Ureter (tissue), 1 donor: ENCODE results near the gene GORASP1. TPM values are rescaled to one million over a fixed set of nuclear protein-coding genes. Genes with fewer than 3 reads are reported as not detected.

Source experiments
- DNase-seq: peaks from one replicate; pipeline ENCODE4 v3.0.0-alpha.2; 2020; ENCODE audit warnings: low spot score
- total RNA-seq: library from RNA; stranded (reverse); gene quantifications from one replicate; pipeline ENCODE4 v1.2.4, GENCODE V29; 2023
- donor health status: DM: yes; HTN: yes; CAD: no.

The GORASP1 gene
- total RNA-seq, 1 donor from 2014 or later: 92.2 TPM

DNA sequence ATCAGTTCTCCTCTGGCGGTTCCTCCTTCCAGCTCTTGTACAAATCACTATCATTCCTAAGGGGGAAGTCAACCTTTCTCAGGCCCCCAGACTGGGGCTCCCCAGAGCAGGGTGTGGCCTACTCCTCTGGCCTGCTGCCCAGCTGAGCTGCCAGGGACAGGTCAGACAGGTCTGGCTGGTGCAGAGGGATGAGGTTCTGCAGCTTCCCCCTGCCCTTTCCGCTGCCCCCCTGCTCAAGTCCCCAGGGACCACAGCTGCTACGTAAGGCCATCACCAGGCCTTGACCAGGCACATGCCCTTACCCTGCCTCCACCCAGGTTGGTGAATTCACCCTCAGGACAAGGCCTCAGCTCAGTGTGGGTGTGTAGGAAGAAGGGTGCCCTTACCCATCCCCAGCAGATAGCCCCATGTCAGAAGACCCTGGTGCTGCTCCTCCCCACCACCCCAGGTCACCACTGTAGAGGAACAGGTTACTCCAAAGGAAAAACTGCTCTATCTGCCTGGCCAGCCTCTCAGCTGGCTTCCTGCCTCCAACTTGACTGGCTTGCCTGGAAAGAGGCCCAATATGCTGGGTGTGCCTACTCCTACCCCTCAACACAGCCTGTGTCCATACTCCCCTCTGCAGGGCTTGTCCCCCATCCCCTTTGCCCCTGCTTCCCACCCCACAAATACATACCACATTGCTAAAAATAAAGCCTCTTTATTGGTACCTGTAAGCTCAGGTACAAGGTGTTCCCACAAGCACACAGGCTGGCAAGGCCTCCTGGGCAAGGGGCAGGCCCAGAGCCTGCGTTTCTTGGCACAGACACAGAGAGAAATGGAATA, 34.0 kb upstream of the GORASP1 start:
- DNase-seq: peak; percentile 91

GRCh38 chr3:39140341-39140971, 33.0 kb upstream of the GORASP1 start:
- DNase-seq: no peak

- no peak for DNase-seq
Observed at GRCh38 chr3:39139442-39139841, 32.0 kb upstream of the GORASP1 start.

DNA sequence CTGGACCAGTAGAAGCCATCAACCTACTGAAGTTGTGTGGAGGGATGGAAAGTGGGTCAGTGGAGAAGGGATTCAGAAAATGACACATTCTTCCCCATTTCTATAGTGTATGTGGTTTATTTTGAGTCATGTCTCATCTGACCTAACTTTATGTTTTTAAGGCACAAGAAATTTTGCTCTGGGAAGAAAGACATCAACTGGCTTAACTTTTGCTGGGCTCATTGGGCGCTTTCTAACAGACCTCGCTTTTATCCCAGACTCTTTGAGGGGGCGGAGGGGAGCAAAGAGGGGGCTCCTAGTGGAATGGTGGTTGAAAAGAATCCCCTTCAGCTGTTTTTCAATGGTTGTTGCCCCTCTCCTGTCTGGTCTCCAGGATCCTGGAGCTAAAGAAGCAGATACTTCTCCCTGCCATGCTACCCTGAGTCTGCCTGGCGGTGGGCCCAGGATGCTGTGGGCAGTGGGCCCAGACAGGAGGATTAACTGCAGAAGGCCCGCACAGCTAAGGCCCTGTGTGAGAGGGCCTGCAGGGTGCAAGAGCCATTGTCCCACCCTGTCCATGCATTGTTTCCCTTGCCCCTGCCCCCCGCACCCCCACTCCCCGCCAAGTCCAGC, 31.5 kb upstream of the GORASP1 start:
- no peak for DNase-seq

DNA sequence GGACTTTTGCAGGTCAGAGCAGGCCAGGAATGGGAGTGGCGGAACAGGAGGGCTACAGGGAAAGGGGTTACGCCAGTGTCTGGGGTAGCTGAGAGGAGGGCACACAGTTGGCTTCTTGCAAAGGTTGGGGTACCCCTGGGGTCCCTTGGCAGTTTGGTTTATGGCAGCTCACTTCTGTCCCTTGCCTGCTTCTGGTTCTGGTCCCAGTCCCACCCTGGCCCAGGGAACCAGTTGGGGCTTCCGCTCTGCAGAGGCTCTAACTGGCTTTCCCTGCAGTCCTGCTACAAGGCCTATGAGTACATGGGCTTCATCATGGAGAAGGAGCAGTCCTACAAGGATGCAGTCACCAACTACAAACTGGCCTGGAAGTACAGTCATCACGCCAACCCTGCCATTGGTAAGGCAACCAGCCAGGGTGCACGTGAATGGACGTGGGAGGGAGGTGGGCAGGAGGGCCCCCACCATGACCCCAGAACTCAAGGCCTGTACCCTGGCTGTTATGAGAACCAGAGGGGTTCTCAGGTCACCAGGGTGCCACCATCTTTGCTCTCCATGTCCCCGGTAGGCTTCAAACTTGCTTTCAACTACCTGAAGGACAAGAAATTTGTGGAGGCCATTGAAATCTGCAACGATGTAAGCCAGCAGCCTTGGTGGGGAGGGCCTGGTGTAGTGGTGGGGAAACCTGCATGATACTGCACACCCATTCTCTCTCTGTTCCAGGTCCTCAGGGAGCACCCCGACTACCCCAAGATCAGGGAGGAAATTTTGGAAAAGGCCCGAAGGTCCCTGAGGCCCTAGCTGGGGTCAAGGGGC, 30.8 kb upstream of the GORASP1 start:
- DNase-seq: no peak

GRCh38 chr3:39137435-39137936, 30.1 kb upstream of the GORASP1 start:
- no peak for DNase-seq

GRCh38 chr3:39136533-39137434, 29.4 kb upstream of the GORASP1 start:
- DNase-seq: no peak

GRCh38 chr3:39135170-39135805, 27.9 kb upstream of the GORASP1 start:
- DNase-seq: no peak

GRCh38 chr3:39134305-39134704, 26.9 kb upstream of the GORASP1 start:
- no peak for DNase-seq

- no peak for DNase-seq
Observed at GRCh38 chr3:39133822-39134221, 26.4 kb upstream of the GORASP1 start.

- no peak for DNase-seq
Observed at GRCh38 chr3:39133093-39133490, 25.7 kb upstream of the GORASP1 start.

- DNase-seq: no peak
Observed at GRCh38 chr3:39132096-39133092, 25.0 kb upstream of the GORASP1 start.

- no peak for DNase-seq
Observed at GRCh38 chr3:39130693-39131265, 23.4 kb upstream of the GORASP1 start.

- DNase-seq: no peak
Observed at GRCh38 chr3:39130026-39130425, 22.6 kb upstream of the GORASP1 start.

DNA sequence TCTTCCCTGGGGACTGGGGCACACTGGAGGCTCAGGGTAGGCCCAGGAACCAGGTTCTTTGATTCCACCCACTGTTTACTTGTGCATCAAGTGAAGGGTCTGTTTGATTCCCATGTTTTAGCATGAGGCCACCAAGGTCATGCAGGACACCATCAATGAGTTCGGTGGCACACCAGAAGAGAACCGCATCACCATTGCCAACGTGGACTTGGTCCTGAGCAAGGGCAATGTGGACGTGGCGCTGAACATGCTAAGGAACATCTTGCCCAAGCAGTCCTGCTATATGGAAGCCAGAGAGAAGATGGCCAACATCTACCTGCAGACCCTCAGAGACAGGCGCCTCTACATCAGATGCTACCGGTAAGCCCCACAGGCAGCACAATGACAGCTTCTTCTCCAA, 21.5 kb upstream of the GORASP1 start:
- DNase-seq: no peak

- DNase-seq: no peak
Observed at GRCh38 chr3:39127908-39128304, 20.5 kb upstream of the GORASP1 start.

DNA sequence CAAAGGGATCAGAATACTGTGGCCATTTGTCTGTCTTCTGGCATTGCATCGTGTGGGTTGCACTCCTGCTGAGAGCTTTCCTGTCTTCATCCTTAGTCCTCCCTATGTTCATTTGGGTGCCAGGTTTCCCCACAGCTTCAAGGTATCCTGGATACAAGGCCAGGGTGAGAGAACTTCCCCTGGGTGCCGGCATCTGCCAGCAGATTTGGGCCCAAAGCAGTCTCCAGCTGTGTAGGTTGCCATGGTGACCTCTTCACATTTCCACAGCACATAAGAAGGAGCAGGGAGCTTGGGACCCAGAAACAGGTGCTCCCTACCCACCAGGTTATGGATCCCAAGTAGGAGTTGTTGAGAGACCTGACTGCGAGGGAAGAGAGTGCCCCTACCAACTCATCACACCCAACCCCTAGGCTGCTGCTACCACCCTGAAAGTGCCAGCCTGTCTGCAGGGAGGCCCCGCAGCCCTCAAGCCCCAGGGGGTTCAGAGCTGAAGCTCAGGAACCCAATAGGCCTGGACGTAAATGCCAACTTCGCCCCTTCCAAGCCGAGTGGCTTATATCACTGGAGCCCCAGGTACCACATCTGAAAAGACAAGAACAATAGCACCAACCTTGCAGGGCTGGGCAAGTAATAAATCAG, 20.0 kb upstream of the GORASP1 start:
- DNase-seq: no peak

GRCh38 chr3:39126532-39127071, 19.2 kb upstream of the GORASP1 start:
- no peak for DNase-seq
